Mucosa of stomach (tissue), 1 donor: ENCODE data around the gene ATAT1.
"Not testable (repeated sequence)": the region's sequence is repeated elsewhere in the genome, so short reads cannot be mapped to it uniquely, and the experiment has no call there.

Source experiments
- H3K27me3 ChIP-seq: one replicate; pipeline ENCODE4 v1.7.0; 2013; ENCODE audit warnings: mild to moderate bottlenecking, low read length; ENCODE audit not compliant: control insufficient read depth, insufficient read depth
- H3K36me3 ChIP-seq: one replicate; pipeline ENCODE4 v1.7.0; 2013; ENCODE audit warnings: low read length; ENCODE audit not compliant: control insufficient read depth, insufficient read depth
- H3K4me1 ChIP-seq: one replicate; pipeline ENCODE4 v1.7.0; 2013; ENCODE audit warnings: mild to moderate bottlenecking, low read length; ENCODE audit not compliant: control insufficient read depth, insufficient read depth
- H3K4me3 ChIP-seq: one replicate; pipeline ENCODE4 v1.7.0; 2013; ENCODE audit warnings: low read length
- H3K9ac ChIP-seq: one replicate; pipeline ENCODE4 v1.7.0; 2013; ENCODE audit warnings: mild to moderate bottlenecking, low read length, moderate library complexity
- H3K9me3 ChIP-seq: one replicate; pipeline ENCODE4 v1.7.0; 2013; ENCODE audit warnings: mild to moderate bottlenecking, low read length, moderate library complexity; ENCODE audit not compliant: control insufficient read depth
- donor health status: Pancreatic carcinoma.

Gene ATAT1

DNA sequence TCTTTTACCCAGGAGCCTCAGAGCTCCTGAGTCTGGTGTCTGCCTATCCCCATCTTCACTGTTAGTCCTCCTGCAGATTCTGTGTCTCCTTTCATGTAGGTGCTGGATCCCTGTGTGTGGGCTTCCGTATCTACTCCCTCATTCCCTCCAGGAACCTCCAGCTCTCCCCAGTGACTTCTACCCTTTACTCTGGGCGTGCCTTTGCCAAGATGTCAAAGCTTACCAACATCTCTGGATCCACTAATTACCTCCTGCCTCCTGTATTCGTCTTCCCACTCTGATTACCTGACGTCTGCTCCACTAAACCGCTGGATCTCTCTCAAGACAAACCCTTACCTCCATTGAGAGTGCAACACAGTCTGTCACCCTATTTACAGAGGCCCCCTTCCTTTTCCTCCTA is 18.1 kb downstream of the ATAT1 start:
- no peaks in the 10 kb centered on the region for H3K36me3 ChIP-seq
- H3K4me1 ChIP-seq: peaks cover 11% of the 10 kb centered on the region
- H3K9ac ChIP-seq: no peak overlapping the region
- no peaks in the 10 kb centered on the region for H3K9me3 ChIP-seq
- no peak overlapping the region for H3K4me3 ChIP-seq
- no peaks in the 10 kb centered on the region for H3K27me3 ChIP-seq

DNA sequence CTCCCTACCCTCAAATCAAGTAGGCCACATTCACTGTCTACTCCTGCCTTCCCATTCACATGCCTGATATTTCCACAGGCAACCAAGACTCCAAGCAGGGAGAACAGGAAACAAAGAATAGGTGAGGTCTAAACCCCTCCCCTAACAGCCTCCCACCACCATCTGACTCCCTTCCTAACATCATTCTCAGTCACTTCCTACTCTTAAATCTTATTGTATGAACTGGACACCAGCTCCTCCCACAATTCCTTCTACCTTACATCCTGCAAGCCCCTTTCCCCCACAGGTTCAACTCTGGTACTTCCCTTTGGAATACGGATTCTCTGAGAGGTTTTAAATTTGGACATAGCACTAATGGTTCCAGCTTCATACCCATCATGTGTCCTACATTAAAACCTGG is 19.3 kb downstream of the ATAT1 start:
- Histone ChIP-seq H3K4me1 (peaks cover 11% of the 10 kb centered on the region), H3K36me3 (no peaks in the 10 kb centered on the region), H3K9me3 (no peaks in the 10 kb centered on the region), H3K27me3 (no peaks in the 10 kb centered on the region), H3K4me3 (no peak overlapping the region), H3K9ac (peak overlapping the region; percentile 93)

DNA sequence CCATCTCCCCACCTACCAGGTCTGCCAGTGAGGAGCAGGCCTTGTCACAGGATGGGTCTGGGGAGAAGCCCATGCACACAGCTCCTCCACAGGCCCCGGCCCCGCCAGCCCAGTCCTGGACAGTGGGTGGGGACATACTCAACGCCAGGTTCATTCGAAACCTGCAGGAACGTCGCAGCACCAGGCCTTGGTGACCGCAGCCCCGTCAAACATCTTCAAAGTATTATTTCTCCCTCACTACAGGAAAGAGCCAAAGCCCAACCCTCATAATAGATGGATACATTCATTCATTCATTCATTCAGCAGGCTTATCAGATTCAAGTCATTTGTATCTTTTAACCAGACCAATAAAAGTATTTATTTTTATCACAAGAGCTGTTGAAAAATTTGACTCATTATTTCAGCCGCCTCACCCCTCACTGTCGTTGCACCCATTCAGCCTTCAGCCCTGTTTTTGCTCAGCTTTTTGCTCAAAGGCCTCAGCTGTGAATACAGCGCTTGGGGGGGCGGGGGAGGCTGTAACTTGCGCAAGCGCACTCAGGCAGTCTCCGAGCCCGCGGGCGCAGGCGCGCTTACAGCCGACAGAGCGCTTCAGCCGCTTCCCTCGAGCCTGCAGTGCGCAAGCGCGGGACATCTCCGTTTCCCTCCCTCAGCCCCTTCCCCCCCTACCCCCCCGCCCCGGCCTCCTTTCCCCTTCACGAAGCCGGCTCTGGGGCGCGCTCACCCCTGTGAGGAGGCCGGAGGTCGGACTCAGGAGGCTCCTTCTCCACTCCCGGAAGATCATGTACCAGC is 20.0 kb downstream of the ATAT1 start, which contains the start of gene C6orf136:
Gene C6orf136, plus strand, starts transcription at position 684 of the 792 bp plus-strand sequence. Its CDS starts 99 bp downstream, at position 783.
- Histone ChIP-seq H3K4me3 (peak within 1 kb of the TSS; percentile 77), H3K4me1 (peaks cover 11% of the 10 kb centered on the region), H3K36me3 (peaks cover 1% of the 10 kb centered on the region), H3K9ac (peak within 1 kb of the TSS; percentile 93), H3K9me3 (no peaks in the 10 kb centered on the region), H3K27me3 (no peaks in the 10 kb centered on the region)

DNA sequence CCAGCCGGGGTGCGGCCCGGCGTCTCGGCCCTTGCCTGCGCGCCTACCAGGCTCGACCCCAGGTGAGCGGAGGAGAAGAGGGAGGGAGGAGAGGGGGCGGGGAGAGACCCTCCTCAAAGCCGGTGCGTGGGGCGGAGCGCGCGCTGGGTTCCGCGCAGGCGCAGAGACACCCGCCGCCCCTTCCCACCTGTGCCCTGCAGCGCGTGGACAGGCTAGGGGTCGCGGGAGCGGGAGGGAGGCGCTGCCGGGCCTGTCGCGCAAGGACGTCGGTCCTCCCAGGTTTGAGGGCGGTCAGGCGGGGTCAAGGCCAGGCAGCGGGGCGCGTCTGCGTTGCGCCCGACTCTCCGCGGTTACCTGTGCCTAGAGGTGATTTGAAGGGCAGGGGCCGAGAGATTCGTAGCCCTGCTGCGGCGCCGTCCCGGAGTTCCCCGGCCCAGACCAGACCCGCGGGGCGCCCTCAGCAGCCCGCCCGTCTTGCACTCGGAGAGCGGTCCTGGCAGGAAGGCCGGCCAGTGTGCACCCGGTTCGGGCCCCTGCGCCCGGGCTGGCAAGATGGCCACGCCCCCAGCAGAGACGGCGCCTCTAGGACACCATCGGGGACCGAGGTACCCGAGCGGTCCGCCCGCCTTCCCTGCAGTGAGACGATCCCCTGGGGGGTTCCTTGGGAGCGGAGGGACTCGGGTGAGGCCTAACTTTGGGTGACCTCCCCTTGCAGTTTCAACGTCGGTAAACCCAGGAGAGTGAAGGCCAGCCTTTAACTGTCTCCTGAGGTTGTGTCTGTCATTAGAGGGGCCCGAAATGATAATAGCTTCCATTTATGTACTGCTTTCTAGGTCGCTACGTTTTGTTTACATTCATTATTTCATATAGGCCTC is 20.8 kb downstream of the ATAT1 start:
- Histone ChIP-seq H3K4me3 (peak overlapping the region; percentile 77), H3K9ac (peak overlapping the region; percentile 93), H3K4me1 (peaks cover 11% of the 10 kb centered on the region), H3K9me3 (no peaks in the 10 kb centered on the region), H3K27me3 (no peaks in the 10 kb centered on the region), H3K36me3 (peaks cover 7% of the 10 kb centered on the region)

DNA sequence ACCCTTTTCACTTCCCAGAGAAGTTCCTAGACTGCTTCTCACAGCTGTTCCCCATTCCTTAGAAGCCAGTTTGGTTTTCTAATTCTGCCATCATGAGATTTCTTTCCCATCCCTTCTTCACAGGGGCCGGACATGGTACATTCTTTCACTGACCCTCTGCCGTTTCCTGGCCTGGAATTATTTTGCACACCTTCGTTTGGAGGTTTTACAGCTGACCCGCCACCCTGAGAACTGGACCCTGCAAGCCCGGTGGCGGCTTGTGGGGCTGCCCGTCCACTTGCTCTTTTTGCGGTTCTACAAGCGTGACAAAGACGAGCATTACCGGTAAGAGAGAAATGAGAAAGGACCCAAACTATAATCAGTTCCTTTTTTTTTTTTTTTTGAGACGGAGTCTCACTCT is 24.5 kb downstream of the ATAT1 start:
- Histone ChIP-seq H3K27me3 (no peaks in the 10 kb centered on the region), H3K4me3 (no peak overlapping the region), H3K9me3 (no peaks in the 10 kb centered on the region), H3K9ac (no peak overlapping the region), H3K4me1 (peaks cover 6% of the 10 kb centered on the region), H3K36me3 (peaks cover 27% of the 10 kb centered on the region)

DNA sequence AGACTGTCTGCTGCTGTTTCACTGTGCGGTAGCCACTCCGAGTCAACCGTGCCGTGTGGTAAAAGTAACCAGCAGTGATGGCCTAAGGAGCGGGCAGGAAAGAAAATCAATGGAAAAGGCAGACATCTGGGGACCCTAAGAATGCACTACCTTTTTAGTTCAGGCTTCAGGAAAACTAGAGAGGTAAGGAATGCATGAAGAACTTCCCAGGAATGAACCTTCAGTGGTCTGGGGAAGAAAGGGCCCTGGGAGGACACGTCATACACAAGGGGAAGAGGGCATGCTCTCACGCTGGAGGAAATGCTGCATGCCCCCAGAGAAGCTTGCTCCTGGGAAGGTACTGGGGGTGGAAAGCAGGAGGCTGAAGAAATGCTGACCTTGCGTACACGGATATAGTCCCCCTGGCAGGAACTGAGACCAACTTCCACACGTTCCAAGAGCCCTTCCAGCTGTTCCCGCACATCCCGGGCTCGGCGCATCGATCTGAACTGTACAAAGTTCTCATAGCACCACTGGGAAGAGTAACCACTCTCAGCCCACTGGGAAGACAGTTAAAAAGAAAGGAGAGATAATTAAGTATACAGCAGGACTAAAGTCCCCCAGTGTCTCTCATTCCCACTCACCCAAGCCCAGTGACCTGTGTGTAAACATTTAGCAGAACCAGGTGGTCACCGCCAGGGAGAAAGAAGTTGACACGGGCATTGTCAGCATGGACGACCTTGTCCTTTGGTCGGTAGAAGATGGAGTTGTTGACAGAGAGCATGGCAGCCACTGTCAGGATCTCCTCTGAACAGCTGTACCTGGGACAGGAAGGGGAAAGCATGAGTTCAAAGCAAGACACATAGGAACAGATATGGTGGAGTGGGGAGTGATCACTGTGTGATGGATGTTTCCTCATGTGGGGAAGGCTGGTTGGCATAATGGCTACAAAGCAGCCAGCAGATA is 28.4 kb downstream of the ATAT1 start:
- no peaks in the 10 kb centered on the region for H3K9me3 ChIP-seq
- H3K4me3 ChIP-seq: no peak overlapping the region
- no peaks in the 10 kb centered on the region for H3K27me3 ChIP-seq
- H3K4me1 ChIP-seq: no peaks in the 10 kb centered on the region
- H3K36me3 ChIP-seq: peaks cover 43% of the 10 kb centered on the region
- no peak overlapping the region for H3K9ac ChIP-seq

DNA sequence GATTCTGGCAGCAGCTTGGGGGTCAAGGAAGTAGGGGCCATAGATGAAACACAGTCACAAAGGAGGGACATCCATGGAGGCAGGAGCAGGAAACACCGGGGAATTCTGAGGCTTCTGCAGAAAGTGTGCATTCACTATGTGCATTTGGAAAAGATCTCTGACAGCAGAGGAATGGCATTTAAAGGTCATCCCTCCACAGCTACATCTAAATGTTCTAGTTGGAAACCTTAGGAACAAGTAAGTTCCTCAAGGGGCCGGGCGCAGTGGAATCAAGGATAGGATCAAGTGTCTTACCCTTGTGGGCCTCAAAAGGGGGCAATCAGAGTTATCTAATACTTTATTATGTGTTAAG is 29.0 kb downstream of the ATAT1 start:
- Histone ChIP-seq H3K27me3 (no peaks in the 10 kb centered on the region), H3K4me3 (no peak overlapping the region), H3K9me3 (no peaks in the 10 kb centered on the region), H3K9ac (no peak overlapping the region), H3K36me3 (peaks cover 43% of the 10 kb centered on the region), H3K4me1 (no peaks in the 10 kb centered on the region)

DNA sequence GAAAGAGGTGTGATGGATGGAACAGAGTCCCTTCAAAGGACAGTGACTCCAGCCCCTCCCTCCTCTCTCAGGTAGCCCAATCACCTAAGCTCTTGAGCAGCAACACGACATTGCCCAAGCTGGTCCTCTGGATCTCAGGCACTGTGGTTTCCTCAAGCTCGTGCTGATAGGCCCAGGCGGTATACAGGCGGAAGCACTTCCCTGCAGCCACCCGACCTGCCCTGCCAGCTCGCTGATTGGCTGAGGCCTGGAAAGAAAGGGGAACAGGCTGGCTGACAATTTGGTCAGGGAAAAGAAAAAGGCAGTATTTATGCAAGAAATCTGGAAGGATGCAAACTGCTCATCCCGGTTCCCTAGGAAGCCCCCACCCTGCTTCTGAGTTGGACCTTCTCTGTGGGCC is 29.8 kb downstream of the ATAT1 start:
- Histone ChIP-seq H3K9ac (no peak overlapping the region), H3K27me3 (no peaks in the 10 kb centered on the region), H3K36me3 (peaks cover 46% of the 10 kb centered on the region), H3K4me3 (no peak overlapping the region), H3K9me3 (no peaks in the 10 kb centered on the region), H3K4me1 (no peaks in the 10 kb centered on the region)

DNA sequence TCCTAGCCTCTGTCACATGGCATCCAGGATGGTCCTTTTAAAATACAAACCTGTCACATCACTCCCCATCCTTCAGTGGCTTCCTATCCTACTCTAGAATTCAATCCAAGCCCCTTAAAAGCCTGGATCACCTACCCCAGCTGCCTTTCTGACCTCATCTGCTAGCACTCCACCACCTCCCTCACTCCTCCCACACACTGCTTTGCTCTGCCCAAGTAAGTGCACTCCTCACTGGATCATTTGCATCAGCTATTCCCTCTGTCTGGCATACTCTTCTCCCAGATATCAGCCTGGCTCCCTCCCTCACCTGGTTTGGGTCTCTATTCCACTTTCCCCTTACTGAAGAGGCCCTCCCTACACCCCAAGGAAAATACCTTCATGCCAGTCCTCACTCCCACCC is 30.8 kb downstream of the ATAT1 start:
- Histone ChIP-seq H3K9ac (no peak overlapping the region), H3K36me3 (peaks cover 45% of the 10 kb centered on the region), H3K27me3 (no peaks in the 10 kb centered on the region), H3K4me1 (no peaks in the 10 kb centered on the region), H3K4me3 (no peak overlapping the region), H3K9me3 (no peaks in the 10 kb centered on the region)

DNA sequence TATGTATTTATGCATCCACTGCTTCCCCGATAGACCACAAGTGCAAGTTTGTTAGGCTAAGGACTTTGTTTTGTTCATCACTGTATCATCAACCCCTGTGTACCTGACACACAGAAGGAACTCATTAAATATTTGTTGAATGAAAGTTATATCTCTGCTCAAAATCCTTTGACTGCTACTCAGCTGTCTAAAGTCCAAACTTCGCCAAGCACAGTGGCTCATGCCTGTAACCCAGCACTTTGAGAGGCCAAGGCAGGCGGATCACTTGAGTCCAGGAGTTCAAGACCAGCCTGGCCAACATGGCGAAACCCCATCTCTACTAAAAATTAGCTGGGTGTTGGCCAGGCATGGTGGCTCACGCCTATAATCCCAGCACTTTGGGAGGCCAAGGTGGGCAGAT is 31.2 kb downstream of the ATAT1 start:
- H3K36me3 ChIP-seq: peaks cover 46% of the 10 kb centered on the region
- H3K4me1 ChIP-seq, H3K9ac ChIP-seq, H3K27me3 ChIP-seq, H3K4me3 ChIP-seq, H3K9me3 ChIP-seq: not testable (repeated sequence)

DNA sequence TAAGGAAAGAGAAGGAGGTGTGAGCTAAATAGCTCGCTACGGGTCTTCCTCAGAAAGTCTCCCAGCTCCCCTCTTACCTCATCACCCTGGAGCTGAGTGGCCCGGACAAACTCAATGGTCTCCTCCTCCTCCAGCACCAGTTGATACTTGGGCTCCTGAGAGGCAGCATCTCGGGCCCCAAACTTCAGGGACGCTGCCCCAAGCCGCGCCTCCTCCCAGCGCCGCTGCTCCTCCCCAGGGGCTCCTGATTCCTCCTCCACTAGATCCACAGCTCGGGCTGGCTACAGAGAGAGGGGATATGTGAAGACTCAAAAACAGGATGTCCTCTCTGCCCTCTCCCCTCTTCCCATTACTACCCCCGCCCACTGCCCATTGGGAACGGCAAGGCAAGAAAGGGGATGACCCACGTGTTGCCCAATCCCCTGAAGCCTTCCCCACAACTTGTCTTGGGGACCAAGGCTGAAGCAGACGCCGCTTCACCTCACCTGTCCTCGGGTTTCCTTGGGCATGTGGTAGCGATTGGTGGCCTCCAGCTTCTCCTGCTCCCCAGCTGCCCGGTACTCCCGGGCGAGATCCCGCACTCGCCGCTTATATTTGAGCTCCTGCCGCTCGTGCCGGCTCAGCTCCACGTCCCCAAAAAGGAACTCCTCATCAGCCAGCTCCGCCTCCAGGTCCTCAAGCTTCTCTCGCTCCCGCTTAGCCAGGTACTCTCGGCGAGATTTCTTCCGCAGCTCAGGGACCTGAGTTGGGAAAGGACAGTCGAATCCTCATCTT is 38.5 kb downstream of the ATAT1 start:
- Histone ChIP-seq H3K9me3 (no peaks in the 10 kb centered on the region), H3K36me3 (peaks cover 16% of the 10 kb centered on the region), H3K4me3 (no peak overlapping the region), H3K27me3 (no peaks in the 10 kb centered on the region), H3K4me1 (no peaks in the 10 kb centered on the region), H3K9ac (no peak overlapping the region)
